CD4-positive, alpha-beta T cell (primary cell): ENCODE data around the gene NOTO. TPM values are rescaled to one million over a fixed set of nuclear protein-coding genes. Genes with fewer than 3 reads are reported as not detected.

Experiments
- ATAC-seq: fragments of 200-7000 bp; cut with Tn5 transposase; one replicate; pipeline ENCODE4 v1.10.0; 2022; ENCODE audit warnings: mild to moderate bottlenecking; ENCODE audit not compliant: poor library complexity
- CTCF ChIA-PET: fragments of 350-600 bp; sonication (Branson Sonifier 250); formaldehyde crosslinking; loops from one replicate; lab custom pipeline; 2021; ENCODE audit warnings: antibody characterized with exemption, inconsistent platforms; lab: Charles Lee
- POLR2A ChIA-PET: fragments of 350-600 bp; sonication (Branson Sonifier 250); formaldehyde crosslinking; loops from one replicate; lab custom pipeline; 2021; ENCODE audit warnings: antibody characterized with exemption, inconsistent platforms; lab: Charles Lee
- DNase-seq, 14 experiments: peaks; one replicate each; pipeline ENCODE4 v3.0.0-alpha.2; 2013 to 2020; ENCODE audit warnings: mixed read lengths in 2 of 14
- H3K27ac ChIP-seq, 2 donors: one replicate each; pipeline versions ENCODE4 v1.5.1 to v1.7.0; 2013; ENCODE audit warnings: low read length in 2 of 2, low read depth in 1 of 2, mild to moderate bottlenecking in 1 of 2
- H3K27me3 ChIP-seq, 2 experiments: 1 replicate in 1 of 2; 2 replicates in 1 of 2; pipeline versions ENCODE4 v1.6.1 to v1.7.0; 2013; ENCODE audit warnings: low read length in 2 of 2, control low read depth in 1 of 2, mild to moderate bottlenecking in 1 of 2, moderate library complexity in 1 of 2; ENCODE audit not compliant: insufficient read depth in 2 of 2, control insufficient read depth in 1 of 2
- H3K36me3 ChIP-seq: one replicate; pipeline ENCODE4 v1.6.1; 2013; ENCODE audit warnings: low read length, control low read depth; ENCODE audit not compliant: insufficient read depth
- H3K4me1 ChIP-seq: one replicate; pipeline ENCODE4 v1.6.1; 2013; ENCODE audit warnings: low read length, control low read depth; ENCODE audit not compliant: insufficient read depth
- H3K4me3 ChIP-seq: one replicate; pipeline ENCODE4 v1.5.1; 2013; ENCODE audit warnings: mild to moderate bottlenecking, low read length, moderate library complexity
- H3K9me3 ChIP-seq, 2 experiments: 1 replicate in 1 of 2; 2 replicates in 1 of 2; pipeline versions ENCODE4 v1.6.1 to v1.7.0; 2013; ENCODE audit warnings: low read length in 2 of 2, mild to moderate bottlenecking in 2 of 2, control low read depth in 1 of 2, moderate library complexity in 1 of 2; ENCODE audit not compliant: control insufficient read depth in 1 of 2, insufficient read depth in 1 of 2
- H3K27ac Mint-ChIP-seq: one replicate; pipeline ENCODE4 v1.8.0; 2020; ENCODE audit warnings: mixed read lengths
- H3K27me3 Mint-ChIP-seq: one replicate; pipeline ENCODE4 v1.8.0; 2021; ENCODE audit warnings: mixed read lengths
- H3K36me3 Mint-ChIP-seq: one replicate; pipeline ENCODE4 v1.8.0; 2021; ENCODE audit warnings: low read depth, mixed read lengths
- H3K4me1 Mint-ChIP-seq: one replicate; pipeline ENCODE4 v1.8.0; 2021; ENCODE audit warnings: low read depth, mixed read lengths
- H3K4me3 Mint-ChIP-seq: one replicate; pipeline ENCODE4 v1.8.0; 2020; ENCODE audit warnings: mild to moderate bottlenecking, mixed read lengths
- H3K9me3 Mint-ChIP-seq: one replicate; pipeline ENCODE4 v1.8.0; 2020; ENCODE audit warnings: mixed read lengths
- intact Hi-C, 2 experiments: fragments of 100-400 bp; cut with DNase I in 1 of 2; cut with micrococcal nuclease in 1 of 2; formaldehyde crosslinking; loops; one replicate each; pipeline versions ENCODE4 v1.15.1 to v1.9.0; 2023 to 2025; cut with DNase I, micrococcal nuclease
- total RNA-seq, 174 experiments: library from RNA in 2 of 174; stranded (reverse) in 2 of 174; gene quantifications; one replicate each; pipeline ENCODE4 v1.2.3 and lab custom pipeline; 2021 to 2026
- TF ChIP-seq, protein P1 (sequence below): fragments of 200-600 bp; IDR thresholded peaks from one replicate; pipeline ENCODE4 v1.8.0; 2022; ENCODE audit warnings: antibody characterized with exemption, mild to moderate bottlenecking

NOTO gene
- total RNA-seq, 2 experiments from 2014 or later, result not detected

DNA sequence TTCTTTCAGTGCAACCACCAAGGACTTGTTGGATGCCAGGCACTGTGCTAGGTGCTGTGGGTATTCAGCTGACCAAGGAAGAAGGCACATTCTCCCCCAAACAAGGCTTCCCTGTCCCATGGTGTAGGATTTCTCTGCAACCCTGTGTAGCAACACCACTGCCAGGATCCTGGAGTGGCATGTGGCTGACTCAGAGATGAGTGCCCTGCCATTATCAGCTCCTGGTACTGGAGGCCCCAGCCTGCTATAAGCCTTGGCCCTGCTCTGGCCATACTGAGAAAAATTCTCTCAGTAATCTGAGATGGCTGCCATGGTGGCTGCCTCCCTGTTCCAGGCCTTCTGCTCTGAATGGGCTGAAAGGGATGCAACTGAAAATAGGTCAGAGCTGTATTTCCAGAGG, 15.9 kb downstream of the NOTO start:
- no peak overlapping the region for H3K4me3 ChIP-seq
- Mint-ChIP-seq H3K36me3 (peaks cover 54% of the 10 kb centered on the region), H3K4me3 (no peak overlapping the region), H3K4me1 (peaks cover 25% of the 10 kb centered on the region), H3K27ac (no peak overlapping the region), H3K27me3 (no peaks in the 10 kb centered on the region), H3K9me3 (no peaks in the 10 kb centered on the region)
- peaks cover 19% of the 10 kb centered on the region for H3K4me1 ChIP-seq
- ATAC-seq (no peak), DNase-seq (no peak)
- no peak overlapping the region for H3K27ac ChIP-seq
- TF ChIP-seq, protein P1, sequence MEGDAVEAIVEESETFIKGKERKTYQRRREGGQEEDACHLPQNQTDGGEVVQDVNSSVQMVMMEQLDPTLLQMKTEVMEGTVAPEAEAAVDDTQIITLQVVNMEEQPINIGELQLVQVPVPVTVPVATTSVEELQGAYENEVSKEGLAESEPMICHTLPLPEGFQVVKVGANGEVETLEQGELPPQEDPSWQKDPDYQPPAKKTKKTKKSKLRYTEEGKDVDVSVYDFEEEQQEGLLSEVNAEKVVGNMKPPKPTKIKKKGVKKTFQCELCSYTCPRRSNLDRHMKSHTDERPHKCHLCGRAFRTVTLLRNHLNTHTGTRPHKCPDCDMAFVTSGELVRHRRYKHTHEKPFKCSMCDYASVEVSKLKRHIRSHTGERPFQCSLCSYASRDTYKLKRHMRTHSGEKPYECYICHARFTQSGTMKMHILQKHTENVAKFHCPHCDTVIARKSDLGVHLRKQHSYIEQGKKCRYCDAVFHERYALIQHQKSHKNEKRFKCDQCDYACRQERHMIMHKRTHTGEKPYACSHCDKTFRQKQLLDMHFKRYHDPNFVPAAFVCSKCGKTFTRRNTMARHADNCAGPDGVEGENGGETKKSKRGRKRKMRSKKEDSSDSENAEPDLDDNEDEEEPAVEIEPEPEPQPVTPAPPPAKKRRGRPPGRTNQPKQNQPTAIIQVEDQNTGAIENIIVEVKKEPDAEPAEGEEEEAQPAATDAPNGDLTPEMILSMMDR, result no peak
- H3K36me3 ChIP-seq, result peaks cover 46% of the 10 kb centered on the region
- H3K9me3 ChIP-seq, result no peaks in the 10 kb centered on the region
- ChIA-PET POLR2A (interaction anchor here (1.1 kb wide), 2 partner anchors 9 to 15 kb away, joined by 3 to 6 read pairs; partner anchors contain the start of genes CCT7 and PRADC1), CTCF (interaction anchor here (1.8 kb wide), 1 partner anchor 41 kb away, joined by 6 read pairs; no protein-coding TSS in a partner anchor)
- intact Hi-C loops, result loop anchor here in 1 of 2 experiments (10.0 kb wide), 1 partner anchor 1437 kb away; the partner anchor contains the start of gene SEMA4F
- H3K27me3 ChIP-seq, result no peaks in the 10 kb centered on the region

GRCh38 chr2:73223821-73224220, 21.4 kb downstream of the NOTO start:
- Histone ChIP-seq H3K9me3 (no peaks in the 10 kb centered on the region), H3K27me3 (no peaks in the 10 kb centered on the region), H3K4me1 (no peaks in the 10 kb centered on the region), H3K4me3 (no peak overlapping the region), H3K27ac (no peak overlapping the region), H3K36me3 (peaks cover 66% of the 10 kb centered on the region)
- no peak for DNase-seq
- POLR2A ChIA-PET, result interaction anchor here (1.1 to 2.0 kb wide), 3 partner anchors 9 to 13 kb away, joined by 4 to 5 read pairs (median 4); partner anchors contain the start of gene PRADC1
- no peak for ATAC-seq
- Mint-ChIP-seq H3K9me3 (no peaks in the 10 kb centered on the region), H3K4me3 (no peak overlapping the region), H3K27ac (no peak overlapping the region), H3K4me1 (no peaks in the 10 kb centered on the region), H3K27me3 (no peaks in the 10 kb centered on the region), H3K36me3 (peaks cover 68% of the 10 kb centered on the region)
- TF ChIP-seq, protein P1, result no peak
- CTCF ChIA-PET, result no interaction called here
- intact Hi-C loops, result no loop called here

GRCh38 chr2:73225513-73226360, 23.4 kb downstream of the NOTO start:
- H3K27me3 ChIP-seq, result no peaks in the 10 kb centered on the region
- POLR2A ChIA-PET, result interaction anchor here (2.0 kb wide), 1 partner anchor 11 kb away, joined by 5 read pairs; no protein-coding TSS in a partner anchor
- Mint-ChIP-seq H3K4me1 (no peaks in the 10 kb centered on the region), H3K36me3 (peaks cover 50% of the 10 kb centered on the region), H3K4me3 (no peak overlapping the region), H3K27me3 (no peaks in the 10 kb centered on the region), H3K27ac (peak overlapping the region; percentile 12), H3K9me3 (no peaks in the 10 kb centered on the region)
- CTCF ChIA-PET, result no interaction called here
- intact Hi-C loops, result no loop called here
- TF ChIP-seq, protein P1, result no peak
- H3K9me3 ChIP-seq, result no peaks in the 10 kb centered on the region
- H3K4me1 ChIP-seq, result no peaks in the 10 kb centered on the region
- ATAC-seq (no peak), DNase-seq (no peak)
- peaks cover 51% of the 10 kb centered on the region for H3K36me3 ChIP-seq
- no peak overlapping the region for H3K27ac ChIP-seq
- no peak overlapping the region for H3K4me3 ChIP-seq
